DMS 273 (cell line): ENCODE results near the gene CCZ1.
"Not testable (repeated sequence)": the region's sequence is repeated elsewhere in the genome, so short reads cannot be mapped to it uniquely, and the experiment has no call there.

Source experiments
- DNase-seq: peaks from one replicate; lab custom pipeline; 2025; ENCODE audit not compliant: unreplicated experiment; lab: John Stamatoyannopoulos, UW

Gene CCZ1

DNA sequence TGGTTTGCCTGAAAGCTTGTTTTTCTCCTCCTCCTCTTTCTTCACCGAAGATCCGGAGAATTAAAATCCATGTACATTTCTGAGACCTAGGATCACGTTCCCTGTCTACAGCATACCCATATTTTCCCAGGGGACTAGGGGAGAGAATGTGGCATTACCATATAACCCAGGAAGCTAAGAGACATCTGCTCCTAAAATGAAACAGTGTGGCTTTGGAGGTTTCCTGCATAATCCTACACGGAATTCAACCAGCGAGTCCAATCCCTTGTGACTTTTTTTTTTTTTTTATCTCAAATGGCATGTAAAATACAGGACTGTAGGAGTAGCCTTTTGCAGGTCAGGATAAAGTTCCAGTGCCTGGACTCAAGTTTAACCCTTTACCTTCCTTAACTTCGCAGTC is 10.3 kb downstream of the CCZ1 start:
- DNase-seq: not testable (repeated sequence)

DNA sequence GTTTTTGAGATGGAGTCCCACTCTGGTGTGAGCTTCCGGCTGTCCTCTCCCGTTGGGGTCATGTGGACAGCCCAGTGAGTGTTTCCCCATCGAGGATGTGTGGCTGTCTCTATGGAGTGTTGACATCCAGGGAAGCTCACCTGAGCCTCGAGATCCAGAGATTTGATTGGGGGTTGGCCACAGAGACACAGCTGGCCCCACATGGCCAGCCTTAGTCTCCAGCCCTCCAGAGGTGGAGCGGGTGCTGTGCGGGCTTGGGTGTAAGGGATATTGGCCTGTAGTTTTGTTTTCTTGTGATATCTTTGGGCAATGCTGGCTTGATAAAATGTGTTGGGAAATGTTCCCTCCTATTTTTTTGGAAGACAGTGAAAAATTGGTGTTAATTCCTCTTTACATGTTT is 18.0 kb downstream of the CCZ1 start:
- not testable (repeated sequence) for DNase-seq

DNA sequence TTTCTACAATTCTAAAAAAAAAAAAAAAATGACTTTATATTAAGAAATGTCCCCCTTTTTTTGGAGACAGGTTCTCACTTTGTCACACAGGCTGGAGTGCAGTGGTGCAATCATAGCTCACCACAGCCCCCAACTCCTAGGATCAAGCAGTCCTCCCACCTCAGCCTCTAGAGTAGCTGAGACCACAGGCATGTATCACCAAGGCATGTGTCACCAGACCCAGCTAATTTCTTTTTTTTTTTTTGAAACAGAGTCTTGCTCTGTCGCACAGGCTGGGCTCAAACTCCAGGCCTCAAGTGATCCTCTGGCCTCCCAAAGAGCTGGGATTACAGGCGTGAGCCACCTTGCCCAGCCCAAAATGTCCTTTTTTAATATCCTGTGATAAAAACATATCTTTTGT is 25.6 kb downstream of the CCZ1 start:
- DNase-seq: not testable (repeated sequence)

GRCh38 chr7:5924630-5925029 is 26.1 kb downstream of the CCZ1 start:
- DNase-seq: not testable (repeated sequence)

DNA sequence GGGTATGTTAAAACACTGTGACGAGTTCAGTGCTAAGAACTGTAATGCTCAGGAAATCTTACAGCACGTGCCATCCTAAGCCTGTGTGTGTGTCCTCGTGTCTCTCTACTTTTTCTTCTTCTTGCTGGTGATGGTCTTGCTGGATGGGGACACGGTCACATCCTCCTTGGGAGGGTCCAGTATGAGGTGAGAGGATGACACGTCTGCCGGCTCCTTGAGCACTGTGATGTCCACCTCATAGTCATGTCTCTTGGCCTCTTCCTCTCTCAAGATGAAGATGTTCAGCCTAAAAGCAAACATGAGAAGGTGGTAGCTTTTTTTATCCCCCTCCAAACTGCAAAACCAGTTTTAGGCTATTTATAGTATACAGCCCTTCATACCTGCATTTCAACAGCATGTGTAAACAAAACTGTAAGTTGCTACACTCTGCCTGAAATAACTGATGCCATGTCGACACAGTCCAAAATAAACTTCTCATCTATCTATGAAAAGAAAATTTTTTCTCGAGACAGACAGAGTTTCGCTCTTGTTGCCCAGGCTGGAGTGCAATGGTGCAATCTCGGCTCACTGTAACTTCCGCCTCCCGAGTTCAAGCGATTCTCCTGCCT is 27.8 kb downstream of the CCZ1 start:
- DNase-seq: not testable (repeated sequence)

DNA sequence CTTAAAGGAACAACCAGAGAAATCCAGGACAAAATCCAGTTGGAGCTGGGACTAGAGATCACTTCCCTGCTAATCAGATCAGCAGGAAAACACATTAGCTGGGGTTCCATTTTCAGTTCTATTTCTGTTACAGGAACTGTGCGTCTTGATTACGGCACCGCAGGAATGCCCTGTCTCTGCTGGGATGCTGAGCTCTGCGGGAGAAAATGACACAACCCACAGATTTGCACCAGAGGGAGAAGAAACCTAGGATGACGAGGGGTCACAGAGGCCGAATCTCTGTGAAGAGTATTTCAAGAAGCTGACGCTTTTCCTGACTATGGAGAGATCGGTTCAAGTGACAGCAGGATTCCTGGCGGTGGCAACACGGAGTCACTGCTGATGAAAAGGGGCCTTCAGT is 31.8 kb downstream of the CCZ1 start:
- DNase-seq: not testable (repeated sequence)

DNA sequence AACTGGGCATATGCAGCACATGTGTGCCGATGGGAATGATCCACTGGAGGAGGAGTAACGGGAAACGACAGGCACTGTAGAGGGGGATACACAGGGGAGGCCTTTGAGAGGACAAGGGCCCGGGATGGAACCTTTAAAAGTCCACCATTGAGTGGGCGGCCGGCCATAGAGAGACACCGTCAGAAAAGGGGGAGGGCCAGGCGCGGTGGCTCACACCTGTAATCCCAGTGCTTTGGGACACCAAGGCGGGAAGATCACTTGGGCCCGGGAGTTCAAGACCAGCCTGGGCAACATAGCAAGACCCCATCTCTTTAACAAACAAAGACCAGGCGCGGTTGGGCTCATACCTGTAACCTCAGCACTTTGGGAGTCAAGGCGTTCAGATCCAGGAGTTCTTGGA is 32.7 kb downstream of the CCZ1 start:
- DNase-seq: not testable (repeated sequence)

DNA sequence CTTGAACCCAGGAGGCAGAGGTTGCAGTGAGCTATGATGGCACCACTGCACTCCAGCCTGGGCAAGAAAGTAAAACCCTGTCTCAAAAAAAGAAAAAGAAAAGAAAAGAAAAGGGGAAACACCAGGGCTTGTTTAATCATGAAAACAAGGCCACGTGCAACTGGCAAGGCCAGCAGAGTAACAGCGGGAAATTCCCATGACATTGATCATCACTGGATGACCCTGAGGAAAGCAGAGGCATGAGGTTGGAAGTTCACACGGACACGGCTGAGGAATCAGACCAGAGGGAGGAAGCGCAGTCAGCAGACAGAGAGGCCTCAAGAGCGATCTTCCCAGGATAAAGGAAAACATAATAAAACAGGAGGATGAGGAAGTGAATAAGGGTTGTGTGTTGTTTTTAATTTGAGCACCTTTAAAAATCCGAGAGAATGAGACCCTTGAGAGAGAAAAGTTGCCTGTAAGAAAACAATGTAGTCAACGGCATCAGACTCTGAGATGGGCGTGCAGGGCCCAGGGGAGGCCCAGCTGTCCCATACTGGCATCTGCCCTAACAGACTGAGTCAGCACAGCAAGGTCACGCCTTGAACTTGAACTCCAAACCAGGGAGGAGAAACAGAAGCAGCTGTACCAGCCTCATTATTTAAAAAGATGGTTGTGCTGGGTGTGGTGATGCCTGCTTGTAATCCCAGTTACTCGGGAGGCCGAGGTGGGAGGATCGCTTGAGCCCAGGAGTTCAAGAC is 33.5 kb downstream of the CCZ1 start:
- DNase-seq: not testable (repeated sequence)

- not testable (repeated sequence) for DNase-seq
Measured at GRCh38 chr7:5934945-5935450, 36.5 kb downstream of the CCZ1 start.

- not testable (repeated sequence) for DNase-seq
Measured at GRCh38 chr7:5963205-5963604, 64.7 kb downstream of the CCZ1 start.

DNA sequence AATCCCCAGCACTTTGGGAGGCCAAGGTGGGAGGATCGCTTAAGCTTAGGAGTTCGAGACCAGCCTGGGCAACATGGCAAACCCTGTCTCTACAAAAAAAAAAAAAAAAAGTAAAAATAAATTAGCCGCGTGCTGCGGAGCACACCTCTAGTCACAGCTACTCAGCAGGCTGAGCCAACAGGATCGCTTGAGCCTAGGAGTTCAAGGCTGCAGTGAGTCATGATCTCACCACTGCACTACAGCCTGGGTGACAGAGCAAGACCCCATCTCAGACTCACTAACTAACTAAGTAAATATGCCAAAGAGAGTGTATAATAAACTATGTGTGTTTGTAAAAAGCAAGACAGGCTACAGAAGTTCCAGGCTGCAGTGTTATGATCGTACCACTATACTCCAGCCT is 65.3 kb downstream of the CCZ1 start:
- DNase-seq: not testable (repeated sequence)

- DNase-seq: not testable (repeated sequence)
Measured at GRCh38 chr7:5970347-5970911, 71.9 kb downstream of the CCZ1 start, which contains the start of gene RSPH10B. TSS of gene RSPH10B (minus strand) at chr7:5970689. CDS start at chr7:5967116, 3,573 bp downstream.

GRCh38 chr7:5973580-5973979 is 75.0 kb downstream of the CCZ1 start:
- not testable (repeated sequence) for DNase-seq
